ENCODE measurements around the gene GPC5.

Gene GPC5

DNA sequence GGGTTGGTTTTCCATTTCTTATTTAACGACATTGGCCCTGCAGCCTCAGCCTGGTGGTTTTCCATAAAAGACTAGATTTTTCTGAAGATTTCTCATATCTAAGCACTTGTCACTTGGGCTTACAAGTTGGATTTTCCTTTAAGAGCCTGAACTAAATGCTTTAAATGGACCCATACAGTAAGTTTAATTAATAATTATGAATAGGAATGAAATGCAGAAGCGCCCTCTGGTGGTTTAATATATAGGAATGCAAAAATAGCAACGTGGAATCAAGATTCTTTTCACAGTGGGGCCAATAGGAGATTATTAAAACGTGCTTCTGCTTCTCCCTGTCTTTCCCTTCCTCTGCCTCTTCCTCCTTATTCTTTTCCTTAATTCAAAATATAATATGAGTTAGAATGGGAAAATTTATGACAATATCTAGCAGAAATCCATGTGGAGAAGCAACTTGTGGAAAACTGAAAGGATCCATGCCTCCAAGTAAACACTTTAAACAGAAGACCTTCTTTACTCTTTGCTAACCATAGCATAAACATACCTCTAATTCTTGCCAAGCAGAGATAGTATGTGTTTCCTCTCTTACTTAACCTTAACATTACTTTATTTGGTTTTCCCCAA, 324.0 kb downstream of the GPC5 start:
- DNase-seq, result peak in 1 of 2 experiments; percentile 60

GRCh38 chr13:91724591-91724990, 326.2 kb downstream of the GPC5 start:
- DNase-seq, result no peak

DNA sequence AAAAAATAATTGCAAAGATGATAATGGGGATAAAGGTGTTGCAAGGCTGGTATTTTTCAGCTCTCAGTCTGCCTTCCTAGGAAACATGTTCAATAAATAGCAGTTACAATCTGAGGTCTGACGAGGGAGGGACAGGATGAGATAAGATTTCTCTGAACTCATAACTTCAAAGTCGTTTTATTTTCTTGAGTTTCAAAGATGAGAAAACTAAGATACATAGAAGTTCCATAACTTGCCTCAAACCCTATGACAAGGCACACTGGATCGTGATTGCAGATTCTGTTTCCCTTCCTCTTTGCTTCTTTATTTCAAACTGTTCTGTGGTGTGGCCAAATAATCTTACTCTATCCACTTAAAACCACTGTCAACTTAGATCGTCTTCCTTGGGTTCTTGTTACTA, 327.2 kb downstream of the GPC5 start:
- DNase-seq, result no peak

- DNase-seq, result no peak
Observed at GRCh38 chr13:91726671-91727070, 328.2 kb downstream of the GPC5 start.

DNA sequence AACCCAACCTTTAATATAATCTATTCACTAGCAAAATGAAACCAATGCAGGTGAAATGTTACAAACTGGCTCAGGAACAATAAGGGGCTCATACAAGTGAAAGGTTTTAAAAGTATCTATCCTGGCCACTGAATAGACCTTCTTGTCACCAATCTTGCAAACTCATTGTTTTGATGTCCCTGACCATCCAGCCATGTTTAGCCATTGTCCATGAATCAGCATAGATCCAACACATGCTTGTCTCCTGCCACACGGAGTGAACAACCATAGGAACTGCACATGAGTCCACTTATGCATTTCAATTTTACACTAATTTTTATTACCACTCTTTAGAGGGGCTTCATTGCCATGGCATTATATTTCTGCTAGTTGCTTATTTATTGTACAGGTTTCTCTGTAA, 331.4 kb downstream of the GPC5 start:
- DNase-seq, result no peak

GRCh38 chr13:91739751-91740150, 341.3 kb downstream of the GPC5 start:
- DNase-seq, result peak in 1 of 2 experiments; percentile 1

DNA sequence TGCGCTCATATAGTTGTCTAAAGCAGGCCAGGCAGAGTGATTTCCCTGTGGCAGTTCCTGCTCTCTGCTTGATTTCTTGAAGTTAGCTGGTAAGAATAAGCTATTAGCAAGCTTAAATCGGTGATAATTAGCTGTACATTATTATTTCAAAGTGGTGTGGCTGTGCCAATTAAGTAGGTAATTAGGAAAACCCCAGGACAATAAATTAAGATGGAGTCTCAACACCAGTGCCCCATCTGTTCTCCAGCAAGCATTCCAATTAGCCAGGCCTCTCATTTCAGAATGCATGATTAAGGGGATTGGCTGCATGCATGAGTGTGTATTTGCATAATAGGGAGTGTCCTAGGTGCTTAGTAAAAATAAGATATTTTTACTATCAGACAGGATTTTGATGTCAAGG, 342.3 kb downstream of the GPC5 start:
- DNase-seq, result peak; percentile 88 to 90

- peak in 1 of 2 experiments; percentile 21 for DNase-seq
Observed at GRCh38 chr13:91741925-91742324, 343.5 kb downstream of the GPC5 start.

- DNase-seq, result no peak
Observed at GRCh38 chr13:91744284-91744683, 345.9 kb downstream of the GPC5 start.

- no peak for DNase-seq
Observed at GRCh38 chr13:91745967-91746366, 347.5 kb downstream of the GPC5 start.

DNA sequence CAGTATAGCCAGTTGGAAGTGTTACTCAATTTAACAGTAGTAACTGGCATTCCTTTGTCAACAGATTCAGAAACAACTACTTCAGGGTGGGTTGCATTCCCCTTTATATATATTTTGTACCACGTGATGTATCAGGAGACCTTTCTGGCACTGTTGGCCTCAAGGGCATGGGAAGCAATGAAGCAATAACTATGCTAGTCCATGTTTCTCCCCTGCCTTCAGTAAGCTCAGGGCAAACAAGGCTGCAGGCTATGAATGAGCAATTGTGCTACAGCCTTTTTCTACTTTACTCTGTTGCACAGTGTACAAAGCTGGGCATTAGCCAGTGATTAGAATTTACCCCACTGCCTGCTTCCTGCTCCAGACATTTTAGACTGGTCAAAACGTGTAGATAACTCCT, 348.8 kb downstream of the GPC5 start:
- DNase-seq, result no peak

DNA sequence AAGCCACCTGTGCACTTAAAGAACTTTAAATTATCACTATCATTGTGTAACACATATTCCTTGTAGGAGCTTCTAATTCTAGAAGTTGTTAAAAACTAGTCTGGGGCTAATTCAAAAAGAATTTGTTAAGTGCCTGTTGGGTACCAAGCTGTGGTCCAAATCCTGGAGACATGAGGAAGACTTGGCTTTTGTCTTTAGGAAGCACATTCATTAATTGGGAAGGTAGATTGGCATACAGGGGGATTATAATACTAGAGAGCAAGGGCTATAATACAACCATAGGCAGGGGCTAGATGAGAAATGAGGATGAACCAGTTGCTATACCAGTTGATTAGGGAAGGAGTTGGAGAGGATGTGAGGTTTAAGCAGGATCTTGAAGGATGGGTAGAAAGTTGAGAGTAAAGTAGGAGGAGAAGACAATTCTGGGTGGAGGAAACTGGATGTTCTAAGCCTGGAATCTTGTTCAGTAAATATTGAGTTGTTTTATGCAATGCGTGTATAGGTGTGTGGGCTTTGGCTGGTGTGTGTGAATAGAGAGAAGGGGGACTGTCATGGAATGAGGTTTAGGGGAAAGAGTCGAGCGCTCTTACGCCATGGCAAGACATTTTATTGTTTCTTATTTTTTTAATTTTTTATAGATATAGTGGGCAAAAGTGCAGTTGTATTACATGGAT, 350.1 kb downstream of the GPC5 start:
- no peak for DNase-seq

GRCh38 chr13:91758724-91759123, 360.3 kb downstream of the GPC5 start:
- no peak for DNase-seq

DNA sequence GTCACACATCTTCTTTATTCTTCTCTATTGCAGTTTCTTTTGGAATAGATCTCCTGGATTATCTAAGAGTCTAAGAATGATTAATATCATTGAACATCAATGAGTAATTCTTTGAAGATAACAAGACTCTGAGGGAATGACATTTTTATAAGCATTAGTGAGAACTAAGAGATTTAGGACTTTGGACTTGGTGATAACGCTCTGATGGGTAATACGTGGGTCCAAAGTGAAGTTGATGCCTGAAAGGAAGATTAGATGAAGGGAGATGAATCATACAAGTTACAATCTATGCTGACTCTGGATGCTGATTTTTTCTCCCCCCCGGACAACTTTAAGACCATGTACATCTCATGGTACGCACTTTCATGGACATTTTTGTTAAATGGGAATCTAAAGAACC, 364.5 kb downstream of the GPC5 start:
- DNase-seq, result no peak

GRCh38 chr13:91764527-91764926, 366.1 kb downstream of the GPC5 start:
- no peak for DNase-seq

DNA sequence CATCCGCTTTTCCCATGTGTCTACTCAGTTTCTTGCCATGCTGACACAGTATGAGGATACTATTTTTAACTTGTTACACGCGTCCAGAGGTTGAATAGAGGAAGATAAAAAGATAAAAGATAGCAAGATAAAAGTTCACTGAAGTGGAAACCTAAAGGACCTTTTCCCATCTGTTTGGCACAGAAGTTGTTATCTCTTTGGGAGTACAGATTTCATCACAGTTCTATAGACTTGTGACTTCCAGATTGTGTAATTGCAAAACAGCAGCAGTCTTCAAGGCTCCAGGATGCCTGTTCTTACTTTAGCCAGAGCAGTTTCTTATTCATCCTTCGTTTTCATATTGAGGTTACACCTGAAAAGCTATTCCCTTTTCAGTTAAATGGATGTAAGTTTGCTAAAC, 369.2 kb downstream of the GPC5 start:
- no peak for DNase-seq

- no peak for DNase-seq
Observed at GRCh38 chr13:91768746-91769145, 370.3 kb downstream of the GPC5 start.

DNA sequence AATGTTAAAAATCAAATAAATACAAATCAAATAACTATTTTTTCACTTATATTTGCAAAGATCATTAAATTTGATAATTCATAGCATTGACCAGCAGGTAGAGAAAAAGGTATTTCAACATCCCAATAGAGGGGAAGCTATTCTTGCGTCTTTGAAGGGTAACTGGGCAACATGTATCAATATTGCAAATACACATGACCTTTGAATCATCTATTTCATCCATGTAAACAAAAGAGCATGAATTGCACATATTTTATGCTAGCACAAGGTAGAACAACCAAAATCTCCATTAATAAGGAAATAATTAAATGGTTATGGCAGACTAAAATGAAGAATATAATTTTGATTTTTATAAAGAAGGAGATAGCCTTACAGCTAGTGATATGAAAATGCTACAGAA, 372.8 kb downstream of the GPC5 start:
- no peak for DNase-seq

DNA sequence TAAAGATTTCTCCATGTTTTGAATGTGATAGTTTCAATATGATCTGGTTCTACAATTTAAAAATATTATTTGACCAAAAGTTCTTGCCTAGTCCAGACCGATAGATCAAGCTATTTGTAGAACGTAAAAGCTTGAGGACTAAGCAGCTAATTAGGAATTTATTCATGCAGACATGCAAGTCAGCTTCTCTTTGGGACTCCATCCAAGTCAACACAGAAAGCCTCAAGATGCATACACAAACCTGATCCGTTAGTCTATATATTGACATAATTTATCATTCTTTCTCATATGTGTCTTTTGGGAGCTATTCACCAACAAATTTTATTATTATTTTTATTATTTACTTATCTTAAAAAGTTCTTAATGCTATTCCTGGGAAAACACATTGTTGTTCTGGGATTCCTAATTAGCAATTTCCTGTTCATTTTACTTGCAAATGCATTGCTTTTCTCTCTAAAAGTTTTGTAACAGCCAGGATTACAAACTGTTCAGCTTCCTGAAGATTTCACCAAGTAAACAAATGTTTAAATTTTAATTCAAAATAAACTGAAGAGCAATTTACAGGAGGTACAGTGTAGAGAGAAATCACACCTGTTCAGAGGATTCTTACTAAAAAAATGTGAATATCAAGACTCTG, 375.3 kb downstream of the GPC5 start:
- no peak for DNase-seq

- DNase-seq, result no peak
Observed at GRCh38 chr13:91774397-91774796, 376.0 kb downstream of the GPC5 start.

DNA sequence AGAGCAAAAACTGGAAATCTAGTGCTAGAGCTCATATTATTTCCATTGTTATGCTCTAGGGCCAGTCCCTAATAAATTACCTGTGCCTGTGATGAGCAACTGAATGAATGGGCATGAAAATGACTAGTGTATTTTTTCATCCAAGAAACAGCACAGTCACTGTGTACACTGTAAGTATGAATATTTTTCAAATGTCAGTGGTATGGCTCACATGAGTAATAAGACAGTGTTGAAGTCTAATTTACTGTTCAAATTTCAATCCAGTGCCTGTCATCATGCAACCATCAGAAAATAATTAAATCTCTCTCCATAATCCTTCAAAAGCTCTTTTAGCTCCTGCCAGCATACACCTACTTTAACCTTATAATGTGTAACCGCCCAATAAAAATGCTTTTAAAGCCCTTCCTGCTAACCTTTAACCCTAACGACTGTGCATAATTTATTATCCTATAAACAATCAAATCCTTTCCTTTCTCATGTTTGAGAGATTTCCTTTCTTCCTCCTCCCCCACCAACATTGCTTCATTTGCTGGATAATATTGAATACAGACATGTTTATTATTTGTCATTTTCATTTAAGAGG, 378.3 kb downstream of the GPC5 start:
- peak in 1 of 2 experiments; percentile 20 for DNase-seq

DNA sequence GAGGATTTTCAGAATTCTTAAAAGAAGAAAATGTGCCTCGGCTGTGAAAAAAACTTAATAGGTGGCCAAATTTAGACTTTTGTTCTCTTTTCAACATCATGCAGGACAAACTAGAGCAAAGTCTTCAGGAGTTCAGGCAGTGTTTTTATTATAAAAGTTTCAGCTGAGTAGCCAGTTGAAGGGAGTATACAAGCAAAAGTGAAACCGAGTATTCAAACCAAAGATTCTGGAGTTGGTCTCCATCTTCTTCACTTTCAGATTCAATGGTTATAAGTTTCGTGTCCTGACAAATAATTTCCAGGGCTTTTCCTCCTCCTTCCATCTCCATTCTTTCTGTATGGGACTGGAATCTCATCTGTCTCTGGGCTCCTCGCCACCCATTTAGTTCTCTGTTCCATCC, 379.7 kb downstream of the GPC5 start:
- DNase-seq, result no peak

DNA sequence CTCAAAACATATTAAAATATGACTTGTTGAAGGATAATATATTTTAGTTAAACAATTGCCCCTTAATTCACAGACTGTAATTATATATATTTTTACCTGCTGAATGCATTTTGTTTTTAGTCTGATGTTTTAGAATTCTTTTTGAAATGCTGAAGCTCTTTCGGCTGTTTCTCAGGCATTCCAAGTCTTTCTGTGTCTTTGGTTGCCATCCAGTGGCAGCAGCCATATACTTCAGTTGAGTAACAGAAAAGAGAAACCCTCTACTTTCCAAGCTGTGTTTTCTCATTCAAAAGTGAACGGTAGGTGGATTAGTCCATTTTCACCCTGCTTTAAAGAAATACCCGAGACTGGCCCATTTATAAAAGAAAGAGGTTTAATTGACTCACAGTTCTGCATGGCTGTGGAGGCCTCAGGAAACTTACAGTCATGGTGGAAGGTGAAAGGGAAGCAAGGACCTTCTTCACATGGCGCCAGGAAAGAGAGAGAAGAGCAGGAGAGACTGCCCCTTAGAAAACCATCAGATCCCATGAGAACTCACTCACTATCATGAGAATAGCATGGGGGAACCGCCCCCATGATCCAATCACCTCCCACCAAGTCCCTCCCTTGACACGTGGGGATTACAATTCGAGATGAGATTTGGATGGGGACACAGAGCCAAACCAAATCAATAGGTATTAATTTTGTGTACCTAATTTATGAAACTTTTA, 383.7 kb downstream of the GPC5 start:
- DNase-seq, result peak in 1 of 2 experiments; percentile 29

All from NCI-H524 (cell line).